H54 (cell line): ENCODE data around the gene CFB.

ENCODE experiments used
- DNase-seq: peaks from one replicate; pipeline ENCODE4 v3.0.0; 2011; ENCODE audit warnings: low spot score, mixed read lengths; ENCODE audit not compliant: insufficient read length
- FAIRE-seq: peaks from 3 replicates; lab custom pipeline; 2011; peaks lifted over from hg19 to GRCh38; lab: Jason Lieb, UNC
- POLR2A ChIP-seq: IDR thresholded peaks from 2 replicates; pipeline ENCODE4 v1.6.1; 2011; ENCODE audit warnings: low read depth, mild to moderate bottlenecking, low read length

Gene CFB

GRCh38 chr6:31948306-31948705 lies 2.4 kb downstream of the CFB start:
- FAIRE-seq (no peak), DNase-seq (no peak)
- TF ChIP-seq POLR2A: no peak

DNA sequence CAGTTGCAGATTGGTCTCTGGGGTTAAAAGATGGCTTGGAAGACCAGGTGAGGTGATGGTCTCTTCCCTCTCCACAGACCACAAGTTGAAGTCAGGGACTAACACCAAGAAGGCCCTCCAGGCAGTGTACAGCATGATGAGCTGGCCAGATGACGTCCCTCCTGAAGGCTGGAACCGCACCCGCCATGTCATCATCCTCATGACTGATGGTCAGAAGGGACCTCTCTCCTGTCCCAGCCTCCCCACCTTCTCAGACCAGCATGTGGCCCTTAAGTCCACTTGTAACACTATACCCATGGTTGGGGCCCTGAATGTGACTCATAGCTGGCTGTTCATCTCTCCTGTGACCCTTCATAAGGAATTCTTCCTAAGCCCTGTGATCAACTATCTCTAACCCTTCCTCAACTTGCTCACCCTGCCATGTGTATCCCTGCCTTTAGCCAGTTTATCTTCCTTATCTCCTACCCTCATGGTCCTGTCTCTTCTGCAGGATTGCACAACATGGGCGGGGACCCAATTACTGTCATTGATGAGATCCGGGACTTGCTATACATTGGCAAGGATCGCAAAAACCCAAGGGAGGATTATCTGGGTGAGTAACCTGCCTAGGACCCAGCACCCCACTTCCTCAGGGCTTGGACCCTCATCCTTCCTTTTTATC lies 3.0 kb downstream of the CFB start:
- peak; percentile 46 for DNase-seq
- TF ChIP-seq POLR2A: no peak
- no peak for FAIRE-seq

GRCh38 chr6:31949926-31950548 lies 4.1 kb downstream of the CFB start:
- no peak for DNase-seq
- FAIRE-seq: no peak
- TF ChIP-seq POLR2A: no peak

DNA sequence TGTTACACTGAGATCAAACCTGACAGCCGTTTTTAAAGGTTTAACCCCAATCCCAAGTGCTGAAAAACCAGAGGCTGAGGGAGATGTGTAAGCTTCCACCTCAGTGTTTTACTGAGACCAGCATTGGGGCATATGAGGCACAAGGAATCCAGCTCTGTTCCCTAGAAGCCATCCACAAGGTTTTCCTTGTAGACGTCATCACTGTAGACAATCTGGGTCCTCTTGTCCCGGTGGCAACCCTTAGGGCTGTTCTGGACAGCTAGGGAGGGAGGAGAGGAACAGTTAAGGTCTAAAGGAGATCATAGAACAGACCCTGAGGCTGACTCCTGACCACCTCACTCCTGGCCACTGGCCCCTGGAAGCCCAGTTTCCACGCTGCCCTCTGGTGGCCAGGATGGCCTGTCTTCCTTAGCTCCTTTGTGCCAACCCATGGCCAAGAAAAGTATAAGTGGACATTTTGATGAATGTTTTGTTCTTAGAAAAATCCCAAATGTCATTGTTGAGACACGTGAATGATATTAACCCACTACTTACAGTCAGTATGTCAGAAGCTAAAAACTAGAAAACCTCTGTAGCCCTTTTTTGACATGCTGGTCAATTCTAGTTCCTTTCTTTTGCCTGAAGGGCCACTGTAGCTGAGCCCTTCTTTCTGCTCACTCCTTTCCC lies 6.4 kb downstream of the CFB start:
- FAIRE-seq (no peak), DNase-seq (peak; percentile 60)
- TF ChIP-seq POLR2A: no peak

- no peak for TF ChIP-seq POLR2A
- no peak for FAIRE-seq
- DNase-seq: no peak
Observed at GRCh38 chr6:31952890-31953289, 7.0 kb downstream of the CFB start.

DNA sequence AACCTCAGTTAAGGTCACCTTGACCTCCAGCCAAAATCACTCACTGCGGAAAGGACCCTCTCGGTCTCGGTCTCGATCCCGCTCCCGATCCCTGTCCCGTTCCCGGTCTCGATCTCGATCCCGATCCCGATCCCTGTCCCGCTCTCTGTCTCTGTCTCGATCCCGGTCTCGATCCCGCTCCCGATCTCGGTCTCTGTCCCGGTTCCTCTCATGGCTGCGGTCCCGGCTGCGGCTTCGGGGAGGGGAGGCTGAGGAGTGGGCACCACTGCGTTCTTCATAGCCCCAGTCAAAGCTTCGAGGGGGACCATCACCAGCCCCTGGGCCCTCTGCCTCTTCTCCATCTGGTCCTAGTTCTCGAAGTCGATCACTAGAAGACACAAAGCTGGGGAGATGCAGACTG lies 8.6 kb downstream of the CFB start:
- FAIRE-seq: no peak
- no peak for DNase-seq
- TF ChIP-seq POLR2A: no peak

DNA sequence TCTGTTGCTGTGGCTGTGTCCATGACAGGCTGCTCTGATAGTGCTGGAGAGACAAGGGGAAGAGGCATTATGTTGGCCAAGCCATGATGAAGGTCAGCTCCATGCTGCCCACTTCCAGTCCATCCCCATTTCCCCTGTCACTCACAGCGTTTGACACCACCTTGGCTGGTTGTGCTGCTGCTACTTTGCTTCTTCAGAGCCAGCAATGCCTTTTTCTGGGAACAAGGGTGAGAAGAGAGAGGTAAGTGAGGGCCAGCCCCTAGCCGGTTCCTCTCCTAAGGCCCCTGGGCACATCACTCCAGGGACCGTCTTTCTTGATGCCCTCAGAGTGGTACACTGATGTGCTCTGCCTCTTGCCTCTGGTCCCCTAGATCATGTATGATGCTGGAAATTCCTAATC lies 10.9 kb downstream of the CFB start:
- no peak for FAIRE-seq
- no peak for TF ChIP-seq POLR2A
- DNase-seq: no peak

GRCh38 chr6:31958412-31958740 lies 12.5 kb downstream of the CFB start:
- no peak for DNase-seq
- FAIRE-seq: no peak
- TF ChIP-seq POLR2A: no peak

GRCh38 chr6:31958741-31959739 lies 13.1 kb downstream of the CFB start, which contains the start of the genes NELFE and SKIC2:
Gene NELFE (minus strand): TSS chr6:31958971. CDS start chr6:31958446, 525 bp downstream.
Gene SKIC2 (plus strand): TSS chr6:31959175. CDS start chr6:31959193, 18 bp downstream.
- DNase-seq: peak; percentile 98
- peak; percentile 51; the same call in 1 of the 2 replicates for TF ChIP-seq POLR2A
- FAIRE-seq: peak; percentile 78

GRCh38 chr6:31961616-31962015 lies 15.7 kb downstream of the CFB start:
- DNase-seq: no peak
- TF ChIP-seq POLR2A: no peak
- FAIRE-seq: no peak

GRCh38 chr6:31963921-31964320 lies 18.0 kb downstream of the CFB start:
- DNase-seq (no peak), FAIRE-seq (no peak)
- TF ChIP-seq POLR2A: no peak

- DNase-seq: no peak
- FAIRE-seq: no peak
- no peak for TF ChIP-seq POLR2A
Observed at GRCh38 chr6:31965700-31966099, 19.8 kb downstream of the CFB start.

GRCh38 chr6:31966506-31966905 lies 20.6 kb downstream of the CFB start:
- DNase-seq (no peak), FAIRE-seq (no peak)
- TF ChIP-seq POLR2A: no peak
